ENCODE data around the gene DDO.

GRCh38 chr6:110399219-110400071 is 15.9 kb downstream of the DDO start:
- TF ChIP-seq CTCF (IDR thresholded peaks at IDR 0.05; ENCODE audit: insufficient read depth, low read length, poor library complexity, severe bottlenecking) (no peak), EZH2phosphoT487 (conservative IDR thresholded peaks at IDR 0.05; ENCODE audit: low read length) (no peak)
